Subcutaneous abdominal adipose tissue (tissue), 5 donors: Measurements from ENCODE around the gene HPS3.

Experiments
- H3K27ac ChIP-seq: one replicate; pipeline ENCODE4 v1.7.0; 2013; ENCODE audit warnings: low read depth, mild to moderate bottlenecking, inconsistent platforms, low read length, moderate library complexity
- H3K27me3 ChIP-seq, 5 donors: one replicate each; pipeline ENCODE4 v1.7.0; 2013; ENCODE audit warnings: low read length in 5 of 5, inconsistent platforms in 1 of 5; ENCODE audit not compliant: control insufficient read depth in 5 of 5, insufficient read depth in 4 of 5
- H3K36me3 ChIP-seq, 5 donors: one replicate each; pipeline ENCODE4 v1.7.0; 2013; ENCODE audit warnings: low read length in 5 of 5; ENCODE audit not compliant: control insufficient read depth in 5 of 5, insufficient read depth in 5 of 5
- H3K4me1 ChIP-seq, 5 donors: one replicate each; pipeline ENCODE4 v1.7.0; 2013; ENCODE audit warnings: low read length in 5 of 5, mild to moderate bottlenecking in 3 of 5, moderate library complexity in 1 of 5; ENCODE audit not compliant: control insufficient read depth in 5 of 5, insufficient read depth in 5 of 5
- H3K4me3 ChIP-seq, 5 donors: one replicate each; pipeline ENCODE4 v1.7.0; 2013; ENCODE audit warnings: low read length in 5 of 5, low read depth in 1 of 5
- H3K9ac ChIP-seq, 5 donors: one replicate each; pipeline ENCODE4 v1.7.0; 2013; ENCODE audit warnings: low read length in 5 of 5, mild to moderate bottlenecking in 4 of 5, moderate library complexity in 3 of 5
- H3K9me3 ChIP-seq, 5 donors: one replicate each; pipeline ENCODE4 v1.7.0; 2013; ENCODE audit warnings: low read length in 5 of 5; ENCODE audit not compliant: control insufficient read depth in 5 of 5
- donor health status: healthy.
- donor health status: healthy.
- donor health status: healthy.
- donor health status: healthy.
- donor health status: healthy.

HPS3 gene

GRCh38 chr3:149199474-149199873 lies 70.0 kb downstream of the HPS3 start:
- Histone ChIP-seq H3K27ac (no peak overlapping the region), H3K27me3 (no peaks in the 10 kb centered on the region), H3K4me3 (no peak overlapping the region), H3K9me3 (no peaks in the 10 kb centered on the region), H3K4me1 (peaks cover 0 to 5% (median 0%) of the 10 kb centered on the region in 5 donors), H3K9ac (no peak overlapping the region), H3K36me3 (no peaks in the 10 kb centered on the region)

GRCh38 chr3:149203758-149204157 lies 74.3 kb downstream of the HPS3 start:
- no peak overlapping the region for H3K9ac ChIP-seq

GRCh38 chr3:149204390-149204991 lies 75.1 kb downstream of the HPS3 start:
- Histone ChIP-seq H3K27me3 (no peaks in the 10 kb centered on the region), H3K4me3 (no peak overlapping the region), H3K36me3 (no peaks in the 10 kb centered on the region), H3K9me3 (no peaks in the 10 kb centered on the region), H3K27ac (no peak overlapping the region), H3K9ac (no peak overlapping the region), H3K4me1 (no peaks in the 10 kb centered on the region)

More at GRCh38 chr3:149203758-149204157, 74.3 kb downstream of the HPS3 start:
- Histone ChIP-seq H3K4me1 (no peaks in the 10 kb centered on the region), H3K27ac (no peak overlapping the region), H3K36me3 (no peaks in the 10 kb centered on the region), H3K9me3 (no peaks in the 10 kb centered on the region), H3K4me3 (no peak overlapping the region), H3K27me3 (no peaks in the 10 kb centered on the region)

- Histone ChIP-seq H3K36me3 (no peaks in the 10 kb centered on the region), H3K27me3 (no peaks in the 10 kb centered on the region), H3K9me3 (no peaks in the 10 kb centered on the region)
These were observed 78.0 kb downstream of the HPS3 start for GRCh38 chr3:149207475-149207874.

GRCh38 chr3:149209431-149209830 lies 80.0 kb downstream of the HPS3 start:
- Histone ChIP-seq H3K9me3 (no peaks in the 10 kb centered on the region), H3K36me3 (no peaks in the 10 kb centered on the region), H3K27me3 (no peaks in the 10 kb centered on the region), H3K4me3 (no peak overlapping the region), H3K9ac (no peak overlapping the region), H3K27ac (no peak overlapping the region), H3K4me1 (peaks cover 0 to under 1% (median 0%) of the 10 kb centered on the region in 5 donors)

More at GRCh38 chr3:149207475-149207874, 78.0 kb downstream of the HPS3 start:
- no peak overlapping the region for H3K9ac ChIP-seq
- no peak overlapping the region for H3K4me3 ChIP-seq
- no peaks in the 10 kb centered on the region for H3K4me1 ChIP-seq
- no peak overlapping the region for H3K27ac ChIP-seq

GRCh38 chr3:149212386-149212785 lies 82.9 kb downstream of the HPS3 start:
- Histone ChIP-seq H3K9me3 (no peaks in the 10 kb centered on the region), H3K4me1 (peaks cover 0 to 22% (median 1%) of the 10 kb centered on the region in 5 donors), H3K9ac (no peak overlapping the region), H3K27me3 (no peaks in the 10 kb centered on the region), H3K36me3 (no peaks in the 10 kb centered on the region), H3K4me3 (no peak overlapping the region), H3K27ac (no peak overlapping the region)

GRCh38 chr3:149214702-149215101 lies 85.3 kb downstream of the HPS3 start:
- H3K27ac ChIP-seq = no peak overlapping the region
- H3K9me3 ChIP-seq = no peaks in the 10 kb centered on the region
- H3K36me3 ChIP-seq = no peaks in the 10 kb centered on the region
- H3K4me1 ChIP-seq = peaks cover 0 to 22% (median 1%) of the 10 kb centered on the region in 5 donors
- H3K4me3 ChIP-seq = no peak overlapping the region
- H3K27me3 ChIP-seq = no peaks in the 10 kb centered on the region
- no peak overlapping the region for H3K9ac ChIP-seq

GRCh38 chr3:149215515-149215914 lies 86.1 kb downstream of the HPS3 start:
- no peak overlapping the region for H3K4me3 ChIP-seq
- H3K27me3 ChIP-seq = no peaks in the 10 kb centered on the region
- H3K36me3 ChIP-seq = no peaks in the 10 kb centered on the region
- peak overlapping the region; percentile 26 for H3K27ac ChIP-seq
- H3K4me1 ChIP-seq = peaks cover 0 to 22% (median 1%) of the 10 kb centered on the region in 5 donors
- no peaks in the 10 kb centered on the region for H3K9me3 ChIP-seq
- H3K9ac ChIP-seq = no peak overlapping the region

GRCh38 chr3:149216193-149216869 lies 86.9 kb downstream of the HPS3 start:
- Histone ChIP-seq H3K9me3 (no peaks in the 10 kb centered on the region), H3K9ac (no peak overlapping the region), H3K4me3 (no peak overlapping the region), H3K4me1 (peaks cover 0 to 22% (median 1%) of the 10 kb centered on the region in 5 donors), H3K27ac (peak overlapping the region; percentile 26), H3K27me3 (no peaks in the 10 kb centered on the region), H3K36me3 (no peaks in the 10 kb centered on the region)

GRCh38 chr3:149217347-149217746 lies 87.9 kb downstream of the HPS3 start:
- Histone ChIP-seq H3K4me3 (no peak overlapping the region), H3K9ac (no peak overlapping the region), H3K27ac (no peak overlapping the region), H3K4me1 (peaks cover 0 to 22% (median 1%) of the 10 kb centered on the region in 5 donors), H3K36me3 (no peaks in the 10 kb centered on the region), H3K27me3 (no peaks in the 10 kb centered on the region), H3K9me3 (no peaks in the 10 kb centered on the region)
